HG03064 (cell line): ENCODE measurements around the gene HS6ST1.

Experiments
- ATAC-seq: cut with Tn5 transposase; IDR thresholded peaks from one replicate; pipeline ENCODE4 v1.9.1; 2021; ENCODE audit warnings: low read depth; ENCODE audit not compliant: unreplicated experiment

Gene HS6ST1

DNA sequence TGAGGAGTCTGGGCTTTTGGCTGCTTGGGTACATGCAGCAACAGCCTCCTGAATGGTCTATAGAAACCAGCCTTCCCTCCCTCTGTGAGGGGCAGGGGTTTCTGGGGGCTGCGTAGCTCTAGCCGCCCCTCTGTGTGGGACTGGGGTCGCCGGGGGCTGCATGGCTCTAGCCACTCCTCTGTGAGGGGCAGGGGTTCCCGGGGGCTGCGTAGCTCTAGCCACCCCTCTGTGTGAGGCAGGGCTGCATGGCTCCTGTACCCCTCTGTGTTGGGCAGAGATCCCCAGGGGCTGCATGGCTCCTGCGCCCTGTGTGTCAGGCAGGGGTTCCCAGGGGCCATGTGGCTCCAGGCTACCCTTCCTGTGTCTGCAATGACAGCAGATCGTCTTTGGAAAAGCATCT lies 17.6 kb downstream of the HS6ST1 start:
- no peak for ATAC-seq

DNA sequence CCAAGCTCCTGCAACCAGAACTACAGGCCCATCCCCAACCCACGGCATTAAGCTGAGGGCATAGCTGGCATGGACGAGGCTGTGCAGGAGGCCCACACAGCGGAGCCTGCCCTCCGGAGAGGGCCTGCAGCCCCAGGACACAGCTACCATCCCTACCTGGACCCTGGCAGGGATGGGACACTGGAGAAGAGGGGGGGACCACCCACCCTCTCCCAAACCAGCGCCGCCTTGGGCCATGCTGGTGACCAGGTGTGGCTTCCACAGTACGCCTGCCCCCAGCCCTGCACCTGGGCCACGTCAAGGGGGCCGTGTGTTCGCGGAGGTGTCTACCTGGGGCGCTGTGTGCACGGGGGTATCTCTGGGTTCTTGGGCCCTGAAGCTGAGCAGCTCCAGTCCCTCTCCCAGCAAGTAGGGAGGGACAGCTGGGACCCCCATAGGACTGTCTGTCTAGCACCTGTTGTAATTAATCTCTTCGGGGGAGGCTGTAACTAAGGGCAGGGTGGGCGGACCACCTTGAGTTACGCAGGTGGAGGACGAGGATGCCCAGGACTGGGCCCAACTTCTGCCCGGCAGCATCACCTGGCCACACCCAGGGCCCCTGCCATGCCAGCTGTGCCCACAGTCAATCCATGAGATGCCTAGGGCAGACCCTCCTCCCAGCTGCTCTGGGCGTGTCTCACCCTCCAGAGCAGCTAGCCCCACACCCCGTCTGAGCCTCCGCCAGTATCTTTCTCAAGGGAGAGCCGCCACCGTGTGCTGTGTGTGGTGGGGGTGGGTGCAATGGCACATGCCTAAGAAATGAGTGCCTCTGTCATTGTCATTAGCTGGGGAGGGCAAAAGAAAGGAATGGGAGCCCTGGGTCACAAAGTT lies 18.3 kb downstream of the HS6ST1 start:
- no peak for ATAC-seq

DNA sequence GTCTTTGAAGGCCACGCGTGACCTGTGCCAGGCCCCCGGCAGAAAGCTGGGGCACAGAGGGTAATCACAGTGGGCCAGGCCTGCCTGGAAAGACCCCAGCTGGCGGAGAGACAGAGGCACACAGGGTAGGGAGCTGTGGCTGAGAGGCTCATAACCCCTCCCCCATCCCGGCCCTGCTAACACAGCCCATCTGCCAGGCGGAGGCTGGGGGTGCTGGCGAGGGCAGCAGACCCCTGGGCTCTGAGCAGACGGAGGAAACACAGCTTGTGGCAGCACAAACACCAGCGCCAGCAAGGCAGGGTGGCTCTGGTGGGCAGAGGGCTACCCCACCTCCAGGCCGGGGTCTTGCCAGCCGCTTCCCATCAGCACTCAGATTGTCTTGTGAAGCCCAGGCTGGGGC lies 19.0 kb downstream of the HS6ST1 start:
- ATAC-seq = no peak

DNA sequence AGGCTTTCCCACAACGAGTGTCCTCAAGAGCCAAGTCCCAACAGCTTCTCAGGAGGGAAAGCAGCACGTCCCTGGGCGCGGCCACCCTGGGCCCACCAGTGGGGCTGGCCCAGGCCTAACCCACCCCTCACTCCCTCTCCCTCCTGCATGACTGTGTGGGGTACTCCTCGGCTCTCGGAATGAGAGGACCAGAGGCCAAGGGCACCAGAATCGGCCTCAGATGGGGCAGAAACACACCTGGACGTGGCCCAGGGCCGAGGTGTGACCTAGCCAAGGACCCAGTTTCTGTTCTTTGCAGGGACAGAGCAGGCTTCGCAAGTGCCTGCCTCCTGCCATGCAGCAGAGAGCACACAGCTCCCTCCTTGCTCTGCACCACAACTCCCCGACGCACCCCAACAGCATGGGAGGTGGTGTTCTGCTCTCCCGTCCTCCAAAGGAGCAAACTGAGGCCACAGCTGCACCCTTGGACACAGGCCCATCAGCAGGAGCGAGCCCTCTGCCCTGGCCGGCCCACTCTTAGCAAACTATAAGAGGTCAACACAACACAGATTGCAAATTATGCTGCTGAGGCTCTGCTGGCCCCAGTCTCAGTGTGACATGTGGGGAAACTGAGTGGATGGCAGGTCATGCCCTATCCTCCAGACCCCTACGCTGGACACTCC lies 19.7 kb downstream of the HS6ST1 start:
- no peak for ATAC-seq

DNA sequence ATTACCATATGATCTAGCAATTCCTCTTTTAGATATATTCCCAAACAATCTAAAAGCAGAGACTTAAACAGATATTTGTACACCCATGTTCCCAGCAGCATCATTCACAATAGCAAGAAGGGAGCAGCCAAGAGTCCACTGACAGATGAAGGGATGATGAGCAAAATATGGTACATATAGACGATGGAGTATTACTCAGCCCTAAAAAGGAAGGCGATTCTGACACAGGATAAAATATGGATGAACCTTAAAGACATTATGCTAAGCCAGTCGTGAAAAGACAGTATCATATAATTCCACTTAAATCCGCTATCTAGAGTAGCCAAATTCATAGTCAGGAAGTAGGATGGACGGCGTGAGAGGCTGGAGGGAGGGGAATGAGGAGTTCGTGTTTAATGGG lies 20.4 kb downstream of the HS6ST1 start:
- ATAC-seq = no peak

DNA sequence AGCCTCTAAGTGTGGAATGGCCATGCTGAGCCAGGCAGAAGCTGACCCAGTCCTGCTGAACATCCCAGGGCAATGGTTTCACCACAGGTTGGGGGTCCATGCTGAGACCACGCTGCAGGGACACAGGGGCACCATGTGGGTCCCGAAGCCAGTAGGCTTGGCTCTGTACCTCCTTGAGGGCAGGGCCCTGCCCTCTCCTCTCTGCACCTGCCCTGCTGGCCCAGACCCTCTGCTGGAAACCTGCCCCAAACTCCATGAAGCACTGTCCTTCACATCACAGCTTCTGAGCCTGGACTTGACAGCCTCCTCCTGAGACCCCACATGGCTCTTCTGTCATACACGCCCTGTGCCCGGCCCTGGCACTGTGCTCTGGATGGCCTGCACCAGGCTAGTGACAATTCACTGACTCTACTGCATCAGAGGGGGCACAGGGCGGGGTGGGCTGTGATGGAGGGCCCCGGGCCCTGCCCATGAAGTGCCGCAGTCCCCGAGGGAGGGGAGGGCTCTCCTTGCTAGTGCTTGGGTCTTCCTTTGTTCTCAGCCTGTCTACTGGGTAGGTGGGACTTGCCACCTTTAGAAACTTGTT lies 24.7 kb downstream of the HS6ST1 start:
- ATAC-seq = no peak

DNA sequence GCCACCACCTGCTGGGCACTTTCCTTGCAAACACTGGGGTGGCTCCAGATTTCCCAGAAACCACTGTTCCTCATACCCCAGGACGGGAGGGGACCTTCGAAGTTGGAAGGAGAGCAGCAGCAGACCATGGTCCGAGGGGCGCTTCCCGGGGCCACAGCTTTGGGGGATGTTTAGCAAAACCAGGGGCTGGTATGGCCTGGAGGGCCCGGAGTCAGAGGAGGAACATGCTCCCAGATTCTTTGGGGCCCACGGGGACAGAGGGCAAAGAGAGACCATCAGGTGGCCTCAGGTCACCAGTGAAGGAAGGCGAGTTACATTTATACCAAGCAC lies 25.3 kb downstream of the HS6ST1 start:
- ATAC-seq = no peak

DNA sequence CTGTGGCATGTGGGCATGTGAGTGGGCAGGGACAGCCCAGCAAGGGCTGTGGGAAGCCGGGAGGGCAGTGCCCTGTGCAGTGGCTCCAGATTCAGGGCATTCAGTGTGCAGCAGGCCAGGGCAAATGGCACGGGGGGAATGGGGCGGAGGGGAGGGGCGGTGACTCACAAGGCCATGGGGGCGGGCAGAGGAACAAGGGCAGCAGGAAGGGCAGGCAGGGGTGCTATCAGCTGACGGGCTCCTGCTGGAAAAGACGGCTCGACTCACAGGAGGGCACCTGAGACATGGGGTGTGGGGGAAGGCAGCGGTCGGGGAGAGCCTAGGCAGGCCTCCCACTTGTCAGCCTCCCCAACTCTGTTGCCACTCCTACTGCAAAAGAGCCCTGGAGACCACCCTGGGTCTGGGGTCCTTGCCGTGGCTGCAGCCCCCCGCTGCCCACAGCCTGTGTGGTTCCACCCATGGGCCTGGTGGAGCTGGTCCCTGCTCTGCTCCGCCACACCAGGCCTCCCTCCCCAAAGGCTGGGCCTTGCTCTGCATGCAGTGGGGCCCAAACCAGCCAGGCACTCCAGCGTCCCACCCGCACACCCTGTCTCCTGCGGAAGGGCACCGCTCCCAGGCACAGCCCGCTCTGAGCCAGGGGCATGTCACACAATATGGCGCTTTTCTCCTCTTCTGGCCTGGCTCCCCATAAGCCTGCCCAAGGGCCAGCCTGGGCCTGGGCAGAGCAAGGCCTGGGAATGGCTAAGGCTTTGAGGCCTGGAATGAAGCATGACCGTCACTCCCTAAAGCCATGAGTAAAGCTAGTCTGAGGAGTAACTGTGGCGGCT lies 25.9 kb downstream of the HS6ST1 start:
- ATAC-seq = no peak

DNA sequence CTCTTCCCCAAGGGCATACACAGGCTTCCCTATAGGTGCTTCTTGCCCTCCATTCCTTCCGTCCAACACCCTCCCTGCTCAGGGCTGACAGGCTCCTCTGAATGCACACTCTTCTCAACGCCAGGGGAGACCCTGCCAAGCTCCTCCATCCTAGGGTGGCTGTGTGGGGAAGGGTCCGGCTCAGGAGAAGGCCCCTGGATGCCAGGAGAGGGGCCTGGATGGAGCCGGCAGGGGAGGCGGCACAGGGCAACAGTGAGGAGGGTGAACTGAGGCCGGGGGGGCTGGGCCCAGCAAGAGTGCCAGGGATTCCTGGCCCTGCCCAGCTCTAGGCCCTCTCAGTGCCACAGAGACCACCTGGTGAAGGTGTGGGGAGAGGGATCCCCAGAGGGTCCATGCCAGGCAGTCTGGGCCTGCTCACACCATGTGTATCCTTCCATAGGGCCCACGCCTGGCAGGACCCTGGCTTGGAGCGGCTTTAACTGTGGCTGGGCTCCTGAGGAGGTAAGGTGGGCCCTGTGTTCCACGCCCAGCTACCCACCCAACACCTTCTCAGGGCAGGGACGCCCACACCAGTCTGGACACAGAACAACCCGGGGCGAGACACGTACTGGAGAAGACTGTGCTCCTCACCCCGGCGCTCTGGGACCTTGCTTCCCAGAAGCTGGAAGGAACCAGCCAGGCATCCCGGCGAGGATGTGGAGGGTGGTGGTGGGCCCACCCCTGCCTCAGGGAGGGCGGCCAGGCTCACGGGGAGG lies 26.6 kb downstream of the HS6ST1 start:
- no peak for ATAC-seq

DNA sequence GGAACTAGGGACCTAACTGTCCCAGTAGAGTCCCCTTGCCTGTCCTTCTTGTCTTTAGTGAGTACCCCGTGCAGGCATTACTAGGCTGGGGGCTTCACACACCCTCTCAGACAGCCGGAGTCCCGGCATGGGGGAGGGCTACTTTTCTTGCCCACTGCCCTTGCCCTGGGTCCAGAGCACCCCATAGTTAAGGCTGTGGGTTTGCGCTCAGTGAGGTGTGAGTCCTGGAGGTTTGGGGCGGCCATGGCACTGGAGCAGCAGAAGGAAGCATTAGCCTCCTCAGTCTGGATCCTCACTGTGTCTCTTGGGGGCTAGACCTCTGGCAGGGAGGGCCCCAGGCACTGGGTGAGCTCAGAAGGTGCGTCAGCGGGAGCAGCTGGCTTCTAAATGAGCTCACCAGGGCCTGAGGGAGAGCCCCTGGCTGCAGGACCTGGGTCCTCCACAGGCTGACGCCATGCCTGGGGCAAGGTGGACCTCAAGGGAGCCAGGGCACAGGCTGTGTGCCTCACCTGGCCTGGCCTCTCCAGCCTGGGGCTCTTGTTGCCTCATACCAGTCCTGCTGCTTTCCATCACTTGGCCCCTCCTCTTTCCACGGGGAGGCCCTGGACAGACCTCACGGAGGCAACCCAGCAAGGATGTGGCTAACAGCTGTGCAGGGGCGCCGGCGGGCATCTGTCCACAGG lies 27.4 kb downstream of the HS6ST1 start:
- no peak for ATAC-seq

DNA sequence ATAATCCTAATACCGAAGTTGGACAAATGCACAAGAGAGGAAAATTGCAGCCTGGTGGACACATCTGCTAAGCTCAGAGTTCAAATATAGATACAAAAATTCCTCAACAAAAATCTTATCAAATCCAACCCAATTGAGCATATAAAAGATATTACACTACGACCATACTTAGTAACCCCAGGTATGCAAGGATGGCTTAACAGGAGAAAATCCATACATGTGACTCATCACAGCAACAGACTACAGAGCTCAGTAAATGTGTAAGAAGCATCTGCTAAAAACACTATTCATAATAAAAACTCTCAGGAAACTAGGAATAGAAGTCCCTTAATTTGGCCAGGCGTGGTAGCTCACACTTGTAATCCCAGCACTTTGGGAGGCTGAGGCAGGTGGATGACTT lies 28.3 kb downstream of the HS6ST1 start:
- ATAC-seq = no peak

DNA sequence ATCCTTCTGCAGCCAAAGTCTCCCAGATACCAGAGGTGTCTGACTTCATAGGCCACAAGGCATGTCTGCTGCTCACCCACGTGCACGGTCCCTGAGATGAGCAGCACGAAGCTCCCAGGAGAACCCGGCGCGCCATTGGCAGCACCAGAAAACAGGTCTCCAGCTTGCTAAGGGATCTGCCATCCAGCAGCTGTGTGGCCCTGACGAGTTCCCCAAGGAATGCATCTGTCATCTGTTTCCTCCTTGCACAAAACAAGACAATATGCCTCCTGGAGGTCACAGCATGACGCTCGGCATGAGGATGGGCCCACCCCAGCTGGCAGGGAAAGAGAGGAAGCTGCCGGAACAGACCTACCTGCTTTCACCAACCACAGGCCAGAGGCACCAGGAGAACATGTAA lies 29.2 kb downstream of the HS6ST1 start:
- no peak for ATAC-seq

DNA sequence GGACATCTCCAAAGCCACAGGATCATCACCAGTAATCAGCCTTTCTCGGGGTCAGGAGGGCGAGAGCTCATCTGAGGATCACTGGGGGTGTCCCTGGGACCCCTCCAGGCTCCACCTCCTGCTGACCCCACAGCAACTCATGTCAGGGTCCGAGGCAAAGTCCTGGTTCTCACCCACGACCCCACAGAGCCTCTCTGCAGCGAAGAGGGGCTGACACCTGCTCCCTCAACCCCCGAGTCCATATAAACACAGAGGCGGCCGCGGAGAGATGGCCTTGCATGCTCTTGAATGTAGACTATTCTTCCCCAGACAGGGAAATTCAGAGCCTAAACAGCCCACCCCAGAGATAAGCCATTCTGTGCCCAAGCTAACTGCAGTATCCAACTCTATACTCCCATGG lies 29.9 kb downstream of the HS6ST1 start:
- ATAC-seq = no peak

DNA sequence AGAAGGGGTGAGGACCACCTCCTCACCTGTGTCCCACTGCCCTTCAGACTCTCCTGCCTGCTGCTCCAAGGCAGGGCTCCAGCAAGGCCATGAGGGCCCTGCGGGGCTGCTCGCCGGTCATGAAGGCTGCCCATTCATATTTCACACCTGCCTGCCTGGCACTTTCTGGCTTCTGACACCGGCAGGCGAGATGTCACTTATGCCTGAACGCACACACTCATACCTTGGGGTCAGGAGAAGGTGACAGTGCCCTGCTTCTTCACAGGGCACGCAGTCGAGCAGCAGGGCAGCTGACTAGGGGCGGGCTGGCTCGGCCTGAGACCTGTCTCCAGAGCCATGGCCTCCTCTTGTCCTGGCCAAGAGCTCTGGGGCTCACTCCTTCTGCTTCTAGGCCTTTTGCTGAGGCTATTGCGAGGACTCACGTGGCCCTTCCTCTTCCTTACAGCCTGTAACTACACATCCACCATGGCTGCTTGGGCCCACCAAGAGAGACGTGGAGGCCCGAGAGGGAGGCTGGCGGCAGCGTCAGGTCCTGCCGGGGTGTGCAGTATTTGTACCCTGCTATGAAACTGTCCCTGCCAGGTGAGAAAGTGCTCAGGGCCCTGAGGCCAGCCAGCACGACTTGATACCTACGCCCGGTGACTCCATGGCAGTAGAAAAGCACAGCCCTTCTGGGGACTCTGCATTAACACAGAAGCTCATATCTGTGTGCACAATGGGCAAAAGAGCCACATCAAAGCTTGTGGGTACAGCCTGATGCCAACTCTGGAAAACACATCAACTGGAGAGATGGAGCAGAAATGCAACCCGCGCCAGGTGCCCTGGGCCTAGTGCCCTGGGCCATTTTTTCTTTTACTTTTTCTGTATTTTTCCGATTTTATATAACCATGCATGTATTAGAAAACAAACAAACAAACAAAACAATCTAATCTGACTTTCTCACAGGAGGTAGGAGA lies 30.6 kb downstream of the HS6ST1 start:
- no peak for ATAC-seq

DNA sequence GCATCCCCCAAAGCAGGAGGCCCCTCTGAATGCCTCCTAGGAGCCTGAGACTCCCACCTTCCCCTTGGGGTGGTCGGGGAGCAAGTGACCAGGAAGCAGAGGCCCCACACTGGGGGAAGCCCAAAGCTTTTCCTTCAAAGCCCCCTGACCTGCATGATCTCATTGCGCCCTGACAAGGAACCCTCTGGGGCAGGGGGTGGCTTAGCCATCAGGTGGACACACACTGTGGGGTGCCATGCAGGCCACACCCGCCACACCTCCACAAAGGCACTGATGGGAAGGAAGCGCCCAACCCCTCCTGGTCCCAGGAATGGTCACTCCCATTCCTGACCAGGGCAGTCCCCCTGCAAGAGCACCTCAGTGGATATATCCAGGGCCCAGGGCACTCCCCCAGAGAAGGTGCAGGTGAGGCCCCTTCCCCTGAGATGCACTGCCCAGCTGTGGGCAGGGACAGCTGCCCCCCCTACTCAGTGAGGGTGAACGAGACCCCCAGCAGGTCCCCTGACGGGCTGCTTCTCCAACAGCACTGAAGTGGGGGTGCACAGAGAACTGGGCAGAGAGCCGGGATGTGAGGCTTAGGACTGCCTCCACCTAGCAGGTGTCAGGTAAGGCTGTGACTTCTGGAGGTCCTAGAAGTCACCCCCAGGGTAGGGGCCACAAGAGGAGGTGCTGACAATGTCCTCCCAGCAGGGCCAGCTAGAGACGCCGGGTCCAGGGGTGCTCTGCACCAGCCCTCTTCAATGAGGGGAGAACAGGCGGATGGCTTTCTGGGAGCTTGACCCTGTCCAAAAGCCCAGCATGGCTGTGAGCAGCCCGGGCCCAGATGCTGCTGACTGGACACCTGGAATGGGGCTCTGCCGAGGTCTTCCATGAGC lies 31.5 kb downstream of the HS6ST1 start:
- no peak for ATAC-seq

DNA sequence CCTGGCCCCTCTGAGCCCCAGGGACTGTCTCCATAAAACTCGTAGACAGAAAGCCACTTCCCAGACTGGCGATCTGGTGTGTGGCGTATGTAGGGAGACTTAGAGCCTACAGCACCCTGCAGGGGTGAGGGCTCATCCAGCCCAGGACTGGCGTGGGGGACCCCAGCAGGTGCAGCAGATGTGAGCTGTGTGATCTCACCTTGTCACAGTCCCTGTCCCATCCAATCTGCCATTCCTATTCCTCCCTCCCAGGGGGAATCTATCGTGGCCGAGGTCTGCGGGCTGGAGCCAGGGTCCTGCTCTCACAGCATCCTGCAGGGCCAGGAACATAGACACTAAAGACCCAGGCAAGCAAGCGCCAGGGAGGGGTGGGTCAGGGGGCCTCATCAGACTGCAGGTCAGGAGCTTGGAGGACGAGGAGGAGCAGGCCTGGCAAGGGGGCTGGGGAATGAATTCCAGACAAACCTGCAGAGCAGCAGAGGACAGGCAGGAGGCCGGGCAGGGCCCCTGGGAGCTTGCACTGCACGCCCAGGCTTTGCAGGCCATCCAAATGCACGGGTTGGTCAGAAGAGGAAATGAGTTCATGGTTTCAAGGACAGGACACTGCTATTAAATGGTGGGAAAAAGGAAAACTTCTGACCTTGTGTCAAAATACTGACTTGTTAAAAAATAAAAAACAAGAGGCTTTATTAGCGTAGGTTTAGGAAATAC lies 32.5 kb downstream of the HS6ST1 start:
- ATAC-seq = no peak

DNA sequence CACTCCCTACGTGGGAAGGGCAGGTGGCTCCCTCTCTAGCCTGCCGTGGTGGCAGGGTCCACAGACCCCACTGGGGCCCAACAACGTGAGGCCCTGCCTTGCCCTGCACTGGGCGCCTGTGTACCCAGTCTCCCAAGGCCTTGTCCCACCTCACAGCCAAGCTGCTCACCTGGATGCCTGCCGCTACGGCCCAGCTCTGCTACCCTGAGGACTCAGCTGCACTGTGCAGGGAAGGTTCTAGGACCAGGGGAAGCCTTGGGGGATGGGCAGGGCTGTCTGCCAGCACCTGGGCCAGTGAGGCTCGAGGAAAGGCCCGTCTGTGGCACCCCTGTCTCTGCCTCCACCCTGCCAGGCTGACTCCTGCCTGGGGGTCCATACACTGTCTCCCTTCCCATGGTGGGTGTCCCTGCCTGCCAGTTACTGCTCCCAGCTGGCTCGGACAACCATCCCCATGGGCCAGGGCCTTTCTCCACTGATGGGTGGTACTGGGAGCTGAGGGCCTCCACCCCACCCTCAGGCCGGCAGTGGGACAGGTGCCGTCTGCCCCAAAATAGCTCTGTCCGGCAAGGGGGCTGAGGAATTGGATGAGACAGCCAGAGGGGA lies 33.2 kb downstream of the HS6ST1 start:
- no peak for ATAC-seq
